ENCODE results near the gene ACP3. TPM values are rescaled to one million over a fixed set of nuclear protein-coding genes. Genes with fewer than 3 reads are reported as not detected.

Gene ACP3
- total RNA-seq, 1 donor from 2014 or later = 1.3 TPM

DNA sequence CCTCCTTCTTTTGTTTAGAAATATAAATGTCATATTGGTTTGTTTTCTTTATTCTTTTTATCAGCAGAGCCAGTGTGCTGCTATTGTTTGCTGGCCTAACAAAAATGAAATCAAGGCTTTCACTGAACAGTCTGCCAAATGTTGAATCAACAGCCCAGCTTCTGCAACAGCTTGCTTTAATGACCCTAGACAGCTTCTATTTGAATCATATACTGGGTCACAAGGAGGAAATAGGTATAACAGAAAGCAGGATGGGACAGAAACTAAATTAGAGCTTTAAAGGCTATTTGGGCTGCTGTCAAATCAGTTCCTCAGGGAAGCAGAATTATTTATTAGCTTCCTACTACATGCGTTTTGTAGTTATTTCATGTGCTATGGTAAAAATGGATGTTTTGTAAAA is 88.0 kb downstream of the ACP3 start:
- no peak overlapping the region for H3K27ac ChIP-seq (replicated peaks)
- TF ChIP-seq CTCF (IDR thresholded peaks at IDR 0.05; ENCODE audit: borderline replicate concordance) = no peak
- no peaks in the 10 kb centered on the region for H3K9me3 ChIP-seq (replicated peaks)
- H3K27me3 ChIP-seq (ENCODE audit: low read depth) = no peaks in the 10 kb centered on the region
- intact Hi-C loops (cut with micrococcal nuclease) = no loop called here
- H3K4me1 ChIP-seq = peaks cover 15% of the 10 kb centered on the region
- H3K36me3 ChIP-seq = no peaks in the 10 kb centered on the region
- no peak for DNase-seq
- no peak overlapping the region for H3K4me3 ChIP-seq

DNA sequence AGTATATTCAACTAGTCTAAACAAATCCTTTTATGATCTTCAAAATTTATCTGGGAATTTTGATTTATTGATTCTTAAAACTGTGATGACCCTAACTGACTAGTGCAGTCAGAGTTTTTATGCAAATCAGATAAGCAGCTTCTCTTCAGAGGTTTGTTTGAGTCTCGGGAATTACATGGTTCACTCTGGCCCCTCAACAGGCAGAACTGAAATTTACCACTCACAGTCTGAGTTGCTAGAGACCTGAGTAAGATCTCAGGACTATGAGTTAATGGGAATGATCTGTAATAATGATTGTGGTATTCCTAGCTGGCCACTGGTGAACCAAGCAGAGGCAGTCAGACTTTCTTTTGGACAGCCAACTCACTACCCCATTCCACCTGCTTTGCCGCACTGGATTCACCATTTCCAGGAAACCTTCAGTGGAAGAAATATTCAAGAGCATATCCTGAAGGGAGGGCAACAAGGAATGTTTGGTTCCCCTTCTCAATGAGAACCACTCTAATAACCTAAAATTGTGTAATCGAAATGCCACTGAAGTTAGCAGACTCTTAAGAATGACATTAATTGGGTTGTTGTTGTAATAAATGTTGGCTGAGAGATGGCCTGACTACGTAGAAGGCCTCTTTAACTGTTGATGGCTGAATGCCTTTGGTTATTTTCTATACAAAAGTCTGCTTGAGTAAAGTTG is 88.5 kb downstream of the ACP3 start:
- Histone ChIP-seq H3K4me3 (no peak overlapping the region), H3K27ac (replicated peaks) (no peak overlapping the region), H3K4me1 (peaks cover 15% of the 10 kb centered on the region), H3K27me3 (ENCODE audit: low read depth) (no peaks in the 10 kb centered on the region), H3K36me3 (no peaks in the 10 kb centered on the region), H3K9me3 (replicated peaks) (no peaks in the 10 kb centered on the region)
- no peak for TF ChIP-seq CTCF (IDR thresholded peaks at IDR 0.05; ENCODE audit: borderline replicate concordance)
- no peak for DNase-seq
- intact Hi-C loops (cut with micrococcal nuclease) = no loop called here

GRCh38 chr3:132406587-132406986 is 89.4 kb downstream of the ACP3 start:
- Histone ChIP-seq H3K4me1 (peaks cover 15% of the 10 kb centered on the region), H3K27ac (replicated peaks) (no peak overlapping the region), H3K4me3 (no peak overlapping the region), H3K36me3 (no peaks in the 10 kb centered on the region), H3K27me3 (ENCODE audit: low read depth) (no peaks in the 10 kb centered on the region), H3K9me3 (replicated peaks) (no peaks in the 10 kb centered on the region)
- DNase-seq = no peak
- no peak for TF ChIP-seq CTCF (IDR thresholded peaks at IDR 0.05; ENCODE audit: borderline replicate concordance)
- intact Hi-C loops (cut with micrococcal nuclease) = no loop called here

GRCh38 chr3:132407025-132407424 is 89.8 kb downstream of the ACP3 start:
- intact Hi-C loops (cut with micrococcal nuclease) = no loop called here
- Histone ChIP-seq H3K36me3 (no peaks in the 10 kb centered on the region), H3K4me3 (no peak overlapping the region), H3K27me3 (ENCODE audit: low read depth) (no peaks in the 10 kb centered on the region), H3K9me3 (replicated peaks) (no peaks in the 10 kb centered on the region), H3K4me1 (peaks cover 15% of the 10 kb centered on the region), H3K27ac (replicated peaks) (no peak overlapping the region)
- no peak for DNase-seq
- TF ChIP-seq CTCF (IDR thresholded peaks at IDR 0.05; ENCODE audit: borderline replicate concordance) = no peak

Other genes with a start within 250 kb of the ACP3 start
- gene DNAJC13, start 100.1 kb downstream of the ACP3 start, total RNA-seq = 31.0 TPM

All from left ventricle myocardium inferior (tissue), 1 donor.